A673 (cell line): ENCODE measurements around the gene INTS13. TPM values are rescaled to one million over a fixed set of nuclear protein-coding genes. Genes with fewer than 3 reads are reported as not detected.

Experiments
- BruUV-seq: library from RNA; stranded (reverse); fragments of 400-500 nt; replicated peaks from 2 replicates; lab custom pipeline; 2021; lab: Mats Ljungman, UMichigan
- CTCF ChIA-PET: fragments of 300-600 bp; sonication (Branson Sonifier 250); formaldehyde crosslinking; loops from one replicate; lab custom pipeline; 2022; ENCODE audit warnings: antibody characterized with exemption; lab: Charles Lee
- POLR2A ChIA-PET: fragments of 300-600 bp; sonication (Branson Sonifier 250); formaldehyde crosslinking; loops from one replicate; lab custom pipeline; 2022; ENCODE audit warnings: antibody characterized with exemption; ENCODE audit not compliant: low non-redundant PET; lab: Charles Lee
- DNase-seq: peaks from one replicate; pipeline ENCODE4 v3.0.0-alpha.2; 2015; ENCODE audit warnings: low spot score
- H3K27ac ChIP-seq: fragments of 200-600 bp; sonication (generic); 2 replicates; pipeline ENCODE4 v1.5.1; 2016; ENCODE audit warnings: mixed run types, low read depth, mild to moderate bottlenecking, mixed read lengths, antibody characterized with exemption, low read length; ENCODE audit not compliant: poor library complexity, severe bottlenecking
- H3K27me3 ChIP-seq: fragments of 200-600 bp; sonication (generic); replicated peaks from 2 replicates; pipeline ENCODE4 v1.6.1; 2017; ENCODE audit warnings: mixed run types, low read depth, mild to moderate bottlenecking, mixed read lengths, antibody characterized with exemption, low read length; ENCODE audit not compliant: insufficient read depth, poor library complexity
- H3K36me3 ChIP-seq: fragments of 200-600 bp; sonication (generic); 2 replicates; pipeline ENCODE4 v1.6.1; 2016; ENCODE audit warnings: mixed run types, mild to moderate bottlenecking, mixed read lengths, antibody characterized with exemption, low read length; ENCODE audit not compliant: insufficient read depth, poor library complexity, severe bottlenecking
- H3K4me1 ChIP-seq: fragments of 200-600 bp; sonication (generic); 2 replicates; pipeline ENCODE4 v1.6.1; 2017; ENCODE audit warnings: mixed run types, mild to moderate bottlenecking, mixed read lengths, antibody characterized with exemption, low read length; ENCODE audit not compliant: insufficient read depth, poor library complexity, severe bottlenecking
- H3K4me3 ChIP-seq: fragments of 200-600 bp; sonication (generic); 2 replicates; pipeline ENCODE4 v1.5.1; 2016; ENCODE audit warnings: low read depth, mixed run types, mild to moderate bottlenecking, mixed read lengths, low read length; ENCODE audit not compliant: poor library complexity, severe bottlenecking
- H3K9me3 ChIP-seq: fragments of 200-600 bp; sonication (generic); 2 replicates; pipeline ENCODE4 v1.6.1; 2016; ENCODE audit warnings: mixed run types, low read depth, mild to moderate bottlenecking, mixed read lengths, antibody characterized with exemption, low read length; ENCODE audit not compliant: poor library complexity, severe bottlenecking
- CTCF ChIP-seq: fragments of 300-800, 200-600 bp; sonication (generic); conservative IDR thresholded peaks from 2 replicates; pipeline ENCODE4 v1.5.1; 2017; ENCODE audit warnings: low read depth, mild to moderate bottlenecking, antibody characterized with exemption, low read length, moderate library complexity, mixed read lengths
- EZH2 ChIP-seq: fragments of 200-600 bp; sonication (generic); IDR thresholded peaks from 2 replicates; pipeline ENCODE4 v1.6.1; 2017; ENCODE audit warnings: borderline replicate concordance, low read depth, mild to moderate bottlenecking, mixed read lengths, antibody characterized with exemption, low read length; ENCODE audit not compliant: poor library complexity, severe bottlenecking
- intact Hi-C: fragments of 100-400 bp; cut with micrococcal nuclease; formaldehyde crosslinking; loops from one replicate; pipeline ENCODE4 v1.10.0; 2022; ENCODE audit not compliant: unreplicated experiment
- total RNA-seq: library from RNA; stranded (reverse); gene quantifications from 2 replicates; pipeline ENCODE4 v1.2.3, GENCODE V29; 2021

Gene INTS13
- total RNA-seq, 1 experiment from 2014 or later: 51.0 TPM

GRCh38 chr12:26929590-26929989 lies 8.2 kb downstream of the INTS13 start:
- Histone ChIP-seq H3K4me3 (no peak overlapping the region), H3K9me3 (no peaks in the 10 kb centered on the region), H3K36me3 (peaks cover 47% of the 10 kb centered on the region), H3K27ac (no peak overlapping the region), H3K27me3 (no peaks in the 10 kb centered on the region), H3K4me1 (no peaks in the 10 kb centered on the region)
- intact Hi-C loops: no loop called here
- no peak for DNase-seq
- POLR2A ChIA-PET: no interaction called here
- BruUV-seq: no TSS peak
- TF ChIP-seq EZH2 (no peak), CTCF (no peak)
- CTCF ChIA-PET: no interaction called here

- Histone ChIP-seq H3K9me3 (no peaks in the 10 kb centered on the region), H3K4me3 (no peak overlapping the region), H3K36me3 (peaks cover 53% of the 10 kb centered on the region), H3K27ac (no peak overlapping the region), H3K4me1 (no peaks in the 10 kb centered on the region), H3K27me3 (no peaks in the 10 kb centered on the region)
- ChIA-PET POLR2A (no interaction called here), CTCF (no interaction called here)
- intact Hi-C loops: no loop called here
- TF ChIP-seq EZH2: no peak
- TF ChIP-seq CTCF: no peak
- DNase-seq: no peak
- BruUV-seq: no TSS peak
Measured at GRCh38 chr12:26928661-26929060, 9.1 kb downstream of the INTS13 start.

- TF ChIP-seq CTCF: no peak
- no peak for TF ChIP-seq EZH2
- ChIA-PET POLR2A (no interaction called here), CTCF (no interaction called here)
- no peak for DNase-seq
- Histone ChIP-seq H3K4me1 (peaks cover 4% of the 10 kb centered on the region), H3K9me3 (no peaks in the 10 kb centered on the region), H3K36me3 (peaks cover 58% of the 10 kb centered on the region), H3K27me3 (no peaks in the 10 kb centered on the region), H3K4me3 (no peak overlapping the region), H3K27ac (no peak overlapping the region)
- intact Hi-C loops: no loop called here
- no TSS peak for BruUV-seq
Measured at GRCh38 chr12:26921886-26922285, 15.9 kb downstream of the INTS13 start.
